DMS53 (cell line): ENCODE measurements around the gene BBS2.
"Not testable (repeated sequence)": the region's sequence is repeated elsewhere in the genome, so short reads cannot be mapped to it uniquely, and the experiment has no call there.

ENCODE experiments used
- DNase-seq: peaks from one replicate; lab custom pipeline; 2025; lab: John Stamatoyannopoulos, UW

Gene BBS2

GRCh38 chr16:56518425-56518824 lies 1.4 kb downstream of the BBS2 start:
- no peak for DNase-seq

- DNase-seq = no peak
These were observed 2.6 kb downstream of the BBS2 start for GRCh38 chr16:56517206-56517605.

GRCh38 chr16:56515665-56516064 lies 4.2 kb downstream of the BBS2 start:
- no peak for DNase-seq

GRCh38 chr16:56514845-56515244 lies 5.0 kb downstream of the BBS2 start:
- DNase-seq = peak; percentile 17

GRCh38 chr16:56513972-56514371 lies 5.9 kb downstream of the BBS2 start:
- peak; percentile 88 for DNase-seq

- DNase-seq = no peak
These were observed 6.7 kb downstream of the BBS2 start for GRCh38 chr16:56513091-56513490.

- DNase-seq = no peak
These were observed 7.8 kb downstream of the BBS2 start for GRCh38 chr16:56512025-56512424.

- no peak for DNase-seq
These were observed 9.3 kb downstream of the BBS2 start for GRCh38 chr16:56510544-56510943.

- no peak for DNase-seq
These were observed 12.9 kb downstream of the BBS2 start for GRCh38 chr16:56506941-56507340.

- no peak for DNase-seq
These were observed 14.6 kb downstream of the BBS2 start for GRCh38 chr16:56505181-56505580.

GRCh38 chr16:56493815-56494214 lies 26.0 kb downstream of the BBS2 start:
- DNase-seq = no peak

GRCh38 chr16:56493126-56493525 lies 26.7 kb downstream of the BBS2 start:
- no peak for DNase-seq

GRCh38 chr16:56491657-56492261 lies 28.1 kb downstream of the BBS2 start:
- DNase-seq = no peak

GRCh38 chr16:56488868-56489267 lies 31.0 kb downstream of the BBS2 start:
- DNase-seq = not testable (repeated sequence)

- no peak for DNase-seq
These were observed 31.8 kb downstream of the BBS2 start for GRCh38 chr16:56488035-56488434.

- DNase-seq = no peak
These were observed 36.4 kb downstream of the BBS2 start for GRCh38 chr16:56483394-56483793.

- DNase-seq = no peak
These were observed 37.1 kb downstream of the BBS2 start for GRCh38 chr16:56482683-56483236.

GRCh38 chr16:56481468-56482122 lies 38.2 kb downstream of the BBS2 start:
- peak; percentile 77 for DNase-seq

GRCh38 chr16:56480776-56481467 lies 38.9 kb downstream of the BBS2 start:
- no peak for DNase-seq

GRCh38 chr16:56479469-56479868 lies 40.4 kb downstream of the BBS2 start:
- no peak for DNase-seq

- DNase-seq = no peak
These were observed 41.4 kb downstream of the BBS2 start for GRCh38 chr16:56478281-56479049.
